Fibroblast of mammary gland (primary cell): Measurements from ENCODE around the gene SLC25A39.

Source experiments
- DNase-seq: peaks from one replicate; pipeline ENCODE4 v3.0.0-alpha.2; 2010; ENCODE audit warnings: low read depth
- H3K4me3 ChIP-seq: 2 replicates; pipeline ENCODE4 v1.5.1; 2011; ENCODE audit warnings: low read depth, mild to moderate bottlenecking, low read length, moderate library complexity; ENCODE audit not compliant: control insufficient read depth
- TF ChIP-seq, protein P1 (sequence below): conservative IDR thresholded peaks from 2 replicates; pipeline ENCODE4 v1.5.1; 2011; ENCODE audit warnings: low read depth, low read length, inconsistent platforms; ENCODE audit not compliant: control insufficient read depth, insufficient read depth

The SLC25A39 gene

GRCh38 chr17:44352828-44353671 lies 28.4 kb upstream of the SLC25A39 start:
- TF ChIP-seq, protein P1, sequence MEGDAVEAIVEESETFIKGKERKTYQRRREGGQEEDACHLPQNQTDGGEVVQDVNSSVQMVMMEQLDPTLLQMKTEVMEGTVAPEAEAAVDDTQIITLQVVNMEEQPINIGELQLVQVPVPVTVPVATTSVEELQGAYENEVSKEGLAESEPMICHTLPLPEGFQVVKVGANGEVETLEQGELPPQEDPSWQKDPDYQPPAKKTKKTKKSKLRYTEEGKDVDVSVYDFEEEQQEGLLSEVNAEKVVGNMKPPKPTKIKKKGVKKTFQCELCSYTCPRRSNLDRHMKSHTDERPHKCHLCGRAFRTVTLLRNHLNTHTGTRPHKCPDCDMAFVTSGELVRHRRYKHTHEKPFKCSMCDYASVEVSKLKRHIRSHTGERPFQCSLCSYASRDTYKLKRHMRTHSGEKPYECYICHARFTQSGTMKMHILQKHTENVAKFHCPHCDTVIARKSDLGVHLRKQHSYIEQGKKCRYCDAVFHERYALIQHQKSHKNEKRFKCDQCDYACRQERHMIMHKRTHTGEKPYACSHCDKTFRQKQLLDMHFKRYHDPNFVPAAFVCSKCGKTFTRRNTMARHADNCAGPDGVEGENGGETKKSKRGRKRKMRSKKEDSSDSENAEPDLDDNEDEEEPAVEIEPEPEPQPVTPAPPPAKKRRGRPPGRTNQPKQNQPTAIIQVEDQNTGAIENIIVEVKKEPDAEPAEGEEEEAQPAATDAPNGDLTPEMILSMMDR = no peak
- no peak for DNase-seq
- no peak overlapping the region for H3K4me3 ChIP-seq

DNA sequence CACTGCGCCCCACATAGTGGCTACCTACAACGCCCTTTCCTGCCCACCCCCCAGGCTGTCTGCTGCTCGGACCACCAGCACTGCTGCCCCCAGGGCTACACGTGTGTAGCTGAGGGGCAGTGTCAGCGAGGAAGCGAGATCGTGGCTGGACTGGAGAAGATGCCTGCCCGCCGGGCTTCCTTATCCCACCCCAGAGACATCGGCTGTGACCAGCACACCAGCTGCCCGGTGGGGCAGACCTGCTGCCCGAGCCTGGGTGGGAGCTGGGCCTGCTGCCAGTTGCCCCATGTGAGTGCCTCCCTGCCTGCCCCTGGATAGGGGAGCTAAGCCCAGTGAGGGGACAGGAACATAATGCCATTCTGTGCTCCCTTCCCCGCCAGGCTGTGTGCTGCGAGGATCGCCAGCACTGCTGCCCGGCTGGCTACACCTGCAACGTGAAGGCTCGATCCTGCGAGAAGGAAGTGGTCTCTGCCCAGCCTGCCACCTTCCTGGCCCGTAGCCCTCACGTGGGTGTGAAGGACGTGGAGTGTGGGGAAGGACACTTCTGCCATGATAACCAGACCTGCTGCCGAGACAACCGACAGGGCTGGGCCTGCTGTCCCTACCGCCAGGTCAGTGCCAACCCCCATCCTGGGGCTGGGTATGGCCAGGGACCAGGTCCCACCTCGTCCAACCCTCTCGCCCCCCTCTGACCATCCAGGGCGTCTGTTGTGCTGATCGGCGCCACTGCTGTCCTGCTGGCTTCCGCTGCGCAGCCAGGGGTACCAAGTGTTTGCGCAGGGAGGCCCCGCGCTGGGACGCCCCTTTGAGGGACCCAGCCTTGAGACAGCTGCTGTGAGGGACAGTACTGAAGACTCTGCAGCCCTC lies 27.6 kb upstream of the SLC25A39 start:
- no peak for DNase-seq
- no peak overlapping the region for H3K4me3 ChIP-seq
- TF ChIP-seq, protein P1 = no peak

DNA sequence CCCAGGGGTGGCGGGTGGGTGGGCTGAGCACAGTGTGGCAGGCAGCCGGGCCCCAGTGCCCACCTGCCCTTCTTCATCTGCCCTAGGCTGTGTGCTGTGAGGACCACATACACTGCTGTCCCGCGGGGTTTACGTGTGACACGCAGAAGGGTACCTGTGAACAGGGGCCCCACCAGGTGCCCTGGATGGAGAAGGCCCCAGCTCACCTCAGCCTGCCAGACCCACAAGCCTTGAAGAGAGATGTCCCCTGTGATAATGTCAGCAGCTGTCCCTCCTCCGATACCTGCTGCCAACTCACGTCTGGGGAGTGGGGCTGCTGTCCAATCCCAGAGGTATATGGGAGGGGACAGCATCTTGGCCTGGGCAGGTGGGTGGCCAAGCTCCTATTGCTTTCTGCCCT lies 26.8 kb upstream of the SLC25A39 start:
- no peak for DNase-seq
- no peak overlapping the region for H3K4me3 ChIP-seq
- TF ChIP-seq, protein P1 = no peak

DNA sequence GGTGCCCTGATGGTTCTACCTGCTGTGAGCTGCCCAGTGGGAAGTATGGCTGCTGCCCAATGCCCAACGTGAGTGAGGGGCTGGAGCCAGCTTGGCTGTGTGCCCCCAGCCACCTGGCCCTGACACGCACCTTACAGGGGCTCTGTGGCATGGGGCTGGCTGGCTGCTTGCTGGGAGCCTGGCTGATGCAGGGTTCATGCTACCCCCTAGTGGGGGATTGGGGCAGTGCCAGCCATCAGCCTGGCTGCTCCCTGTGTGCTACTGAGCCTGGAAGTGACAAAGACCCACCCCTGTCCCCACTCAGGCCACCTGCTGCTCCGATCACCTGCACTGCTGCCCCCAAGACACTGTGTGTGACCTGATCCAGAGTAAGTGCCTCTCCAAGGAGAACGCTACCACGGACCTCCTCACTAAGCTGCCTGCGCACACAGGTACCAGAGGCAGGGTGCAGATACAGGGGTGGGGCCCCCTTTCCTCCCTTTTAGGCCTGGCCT lies 26.2 kb upstream of the SLC25A39 start:
- H3K4me3 ChIP-seq = no peak overlapping the region
- DNase-seq = peak; percentile 52
- TF ChIP-seq, protein P1 = peak; percentile 70

DNA sequence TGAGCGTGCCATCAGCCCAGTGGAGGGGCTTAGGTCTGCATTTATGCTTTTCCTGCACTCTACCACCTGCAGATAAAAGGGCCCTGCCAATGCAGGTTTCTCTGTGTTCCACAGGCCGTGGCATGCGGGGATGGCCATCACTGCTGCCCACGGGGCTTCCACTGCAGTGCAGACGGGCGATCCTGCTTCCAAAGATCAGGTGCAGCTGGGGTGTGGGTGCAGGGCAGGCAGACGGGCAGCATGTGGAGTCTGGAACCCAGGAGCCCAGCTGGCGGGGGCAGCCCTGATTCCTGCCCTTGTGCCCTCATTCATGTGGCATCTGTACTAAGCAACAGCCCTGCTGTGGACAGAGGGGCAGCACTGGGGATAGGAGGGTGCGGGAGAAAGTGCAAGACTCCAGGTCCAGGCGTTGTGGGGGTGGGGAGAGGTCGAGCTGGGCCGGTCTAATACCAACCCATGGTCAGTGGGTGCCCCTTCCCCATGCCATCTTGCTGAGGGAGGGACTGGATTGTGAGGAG lies 25.0 kb upstream of the SLC25A39 start:
- TF ChIP-seq, protein P1 = no peak

DNA sequence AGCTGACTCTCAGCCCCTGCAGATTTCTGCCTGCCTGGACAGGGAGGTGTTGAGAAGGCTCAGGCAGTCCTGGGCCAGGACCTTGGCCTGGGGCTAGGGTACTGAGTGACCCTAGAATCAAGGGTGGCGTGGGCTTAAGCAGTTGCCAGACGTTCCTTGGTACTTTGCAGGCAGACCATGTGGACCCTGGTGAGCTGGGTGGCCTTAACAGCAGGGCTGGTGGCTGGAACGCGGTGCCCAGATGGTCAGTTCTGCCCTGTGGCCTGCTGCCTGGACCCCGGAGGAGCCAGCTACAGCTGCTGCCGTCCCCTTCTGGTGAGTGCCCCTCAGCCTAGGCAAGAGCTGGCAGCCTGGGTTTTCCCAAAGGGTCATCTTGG lies 24.4 kb upstream of the SLC25A39 start:
- DNase-seq = no peak
- H3K4me3 ChIP-seq = no peak overlapping the region
- TF ChIP-seq, protein P1 = no peak

More for the DNA sequence above, 25.0 kb upstream of the SLC25A39 start:
- no peak for DNase-seq
- no peak overlapping the region for H3K4me3 ChIP-seq
